ENCODE measurements around the gene USP36.

The USP36 gene

GRCh38 chr17:78817123-78817522, 23.5 kb downstream of the USP36 start:
- no peak overlapping the region for H3K4me3 ChIP-seq (ENCODE audit: low read depth, low read length)
- TF ChIP-seq CTCF (IDR thresholded peaks at IDR 0.05; ENCODE audit: low read depth, low read length, missing control alignments), result no peak
- no peak for DNase-seq (ENCODE audit: low read depth)

GRCh38 chr17:78815696-78816095, 24.9 kb downstream of the USP36 start:
- DNase-seq (ENCODE audit: low read depth), result no peak
- H3K4me3 ChIP-seq (ENCODE audit: low read depth, low read length), result no peak overlapping the region
- TF ChIP-seq CTCF (IDR thresholded peaks at IDR 0.05; ENCODE audit: low read depth, low read length, missing control alignments), result no peak

GRCh38 chr17:78812855-78813254, 27.8 kb downstream of the USP36 start:
- TF ChIP-seq CTCF (IDR thresholded peaks at IDR 0.05; ENCODE audit: low read depth, low read length, missing control alignments), result no peak
- H3K4me3 ChIP-seq (ENCODE audit: low read depth, low read length), result no peak overlapping the region
- DNase-seq (ENCODE audit: low read depth), result no peak

- TF ChIP-seq CTCF (IDR thresholded peaks at IDR 0.05; ENCODE audit: low read depth, low read length, missing control alignments), result no peak
- no peak for DNase-seq (ENCODE audit: low read depth)
- H3K4me3 ChIP-seq (ENCODE audit: low read depth, low read length), result no peak overlapping the region
Measured at GRCh38 chr17:78808163-78808562, 32.5 kb downstream of the USP36 start.

GRCh38 chr17:78806451-78806850, 34.2 kb downstream of the USP36 start:
- DNase-seq (ENCODE audit: low read depth), result no peak
- no peak overlapping the region for H3K4me3 ChIP-seq (ENCODE audit: low read depth, low read length)
- TF ChIP-seq CTCF (IDR thresholded peaks at IDR 0.05; ENCODE audit: low read depth, low read length, missing control alignments), result no peak

GRCh38 chr17:78805301-78805700, 35.3 kb downstream of the USP36 start:
- TF ChIP-seq CTCF (IDR thresholded peaks at IDR 0.05; ENCODE audit: low read depth, low read length, missing control alignments), result no peak
- H3K4me3 ChIP-seq (ENCODE audit: low read depth, low read length), result no peak overlapping the region
- no peak for DNase-seq (ENCODE audit: low read depth)

- DNase-seq (ENCODE audit: low read depth), result no peak
- TF ChIP-seq CTCF (IDR thresholded peaks at IDR 0.05; ENCODE audit: low read depth, low read length, missing control alignments), result no peak
- H3K4me3 ChIP-seq (ENCODE audit: low read depth, low read length), result no peak overlapping the region
Measured at GRCh38 chr17:78804777-78805176, 35.8 kb downstream of the USP36 start.
